GM18858 (cell line): Measurements from ENCODE around the gene SAMD4A.
"Not testable (repeated sequence)": the region's sequence is repeated elsewhere in the genome, so short reads cannot be mapped to it uniquely, and the experiment has no call there.

Experiments used
- ATAC-seq: cut with Tn5 transposase; IDR thresholded peaks from one replicate; pipeline ENCODE4 v1.9.1; 2021; ENCODE audit not compliant: unreplicated experiment

Gene SAMD4A

GRCh38 chr14:54752611-54753010, 185.7 kb downstream of the SAMD4A start:
- ATAC-seq = not testable (repeated sequence)

- ATAC-seq = not testable (repeated sequence)
Measured at GRCh38 chr14:54753396-54753795, 186.5 kb downstream of the SAMD4A start.

- no peak for ATAC-seq
Measured at GRCh38 chr14:54754116-54754622, 187.2 kb downstream of the SAMD4A start.

GRCh38 chr14:54754623-54755386, 187.9 kb downstream of the SAMD4A start:
- ATAC-seq = no peak

GRCh38 chr14:54756656-54757392, 189.9 kb downstream of the SAMD4A start:
- no peak for ATAC-seq

DNA sequence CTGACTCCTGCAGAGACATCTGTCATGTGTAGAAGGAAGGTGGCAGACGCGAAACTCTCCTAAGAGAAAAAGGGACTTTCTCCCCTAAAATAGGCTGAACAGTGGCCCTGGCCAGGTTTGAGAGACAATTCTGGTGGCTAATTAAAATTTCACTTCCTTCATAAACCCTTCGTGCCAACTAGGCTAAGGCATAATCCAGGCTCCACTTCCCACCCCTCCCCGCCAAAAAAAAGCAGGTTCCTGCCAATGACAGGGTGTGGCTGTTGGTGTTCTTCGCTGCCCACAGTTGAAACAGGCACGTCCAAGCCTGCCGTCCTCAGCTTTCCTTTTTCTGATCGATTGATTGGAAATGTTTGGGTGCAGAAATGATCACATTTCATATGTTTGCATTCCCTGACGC, 191.1 kb downstream of the SAMD4A start:
- no peak for ATAC-seq

DNA sequence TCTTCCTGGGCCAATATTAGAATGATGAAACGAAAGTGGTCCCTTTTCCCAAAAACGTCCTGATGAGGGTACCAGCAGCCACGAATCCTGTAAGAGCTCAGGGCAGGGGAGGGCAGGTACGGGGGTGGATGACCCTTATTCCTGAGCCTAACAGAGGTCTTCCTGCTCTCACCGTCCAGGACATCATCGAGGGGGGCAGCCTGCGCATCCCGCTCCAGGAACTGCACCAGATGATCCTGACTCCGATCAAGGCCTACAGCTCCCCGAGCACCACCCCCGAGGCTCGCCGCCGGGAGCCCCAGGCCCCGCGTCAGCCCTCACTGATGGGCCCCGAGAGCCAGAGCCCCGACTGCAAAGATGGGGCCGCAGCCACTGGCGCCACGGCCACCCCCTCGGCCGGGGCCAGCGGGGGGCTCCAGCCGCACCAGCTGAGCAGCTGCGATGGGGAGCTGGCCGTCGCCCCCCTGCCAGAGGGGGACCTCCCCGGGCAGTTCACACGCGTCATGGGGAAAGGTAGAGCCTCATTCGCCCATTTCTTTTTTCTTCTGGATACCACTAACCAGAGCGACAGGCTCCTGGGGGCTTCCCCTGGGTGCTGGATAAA, 193.2 kb downstream of the SAMD4A start:
- ATAC-seq = no peak

DNA sequence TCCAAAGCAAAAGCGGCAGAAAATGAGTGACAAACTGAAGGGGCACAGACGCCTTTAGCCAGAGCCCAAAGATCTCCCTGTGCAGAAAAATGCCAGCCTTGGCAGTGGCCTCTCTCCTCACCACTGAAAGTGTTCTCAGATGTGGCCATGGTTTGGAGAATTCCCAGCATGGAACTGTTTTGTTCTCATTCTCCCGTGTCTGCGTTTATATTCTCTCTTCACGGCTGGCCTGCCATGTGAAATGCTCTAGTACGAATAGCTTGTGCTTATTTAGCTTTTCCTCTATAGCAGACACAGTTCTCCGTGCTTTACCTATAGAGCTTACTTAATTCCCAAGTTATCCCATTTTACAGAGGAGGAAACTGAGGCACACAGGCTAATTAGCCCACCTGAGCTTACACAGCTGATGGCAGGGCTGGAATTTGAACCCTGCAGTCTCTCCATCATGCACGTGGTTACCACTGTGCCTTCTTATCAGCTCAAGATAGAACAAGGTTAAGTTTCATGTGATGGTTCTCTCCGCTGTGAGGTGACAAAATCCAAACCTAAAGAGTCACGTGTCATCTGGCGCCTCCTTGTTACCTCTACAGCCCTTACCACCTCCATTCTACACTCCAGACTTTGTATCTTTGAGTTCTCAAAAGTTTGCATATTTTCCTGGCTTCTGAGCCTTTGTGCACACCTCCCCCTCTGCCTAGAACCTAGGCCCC, 194.1 kb downstream of the SAMD4A start:
- no peak for ATAC-seq

DNA sequence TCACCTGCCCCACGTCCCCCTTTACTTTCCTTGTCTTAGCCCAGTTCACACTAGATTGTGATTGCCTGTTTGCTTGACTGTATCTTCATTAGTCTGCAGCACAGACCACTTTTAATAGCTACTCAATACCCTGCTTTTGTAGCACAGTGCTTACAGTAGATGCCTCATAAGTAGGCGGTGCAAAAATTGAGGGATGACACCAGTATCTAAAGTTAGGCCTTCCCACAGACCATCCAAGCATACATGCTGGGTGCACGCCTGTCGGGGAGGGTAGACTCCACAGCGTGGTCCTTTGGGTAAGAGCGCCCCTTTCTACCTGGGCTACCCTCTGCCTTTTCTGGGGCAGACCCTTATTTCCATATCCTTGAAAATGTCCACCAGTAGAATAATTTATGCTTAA, 194.9 kb downstream of the SAMD4A start:
- ATAC-seq = no peak

DNA sequence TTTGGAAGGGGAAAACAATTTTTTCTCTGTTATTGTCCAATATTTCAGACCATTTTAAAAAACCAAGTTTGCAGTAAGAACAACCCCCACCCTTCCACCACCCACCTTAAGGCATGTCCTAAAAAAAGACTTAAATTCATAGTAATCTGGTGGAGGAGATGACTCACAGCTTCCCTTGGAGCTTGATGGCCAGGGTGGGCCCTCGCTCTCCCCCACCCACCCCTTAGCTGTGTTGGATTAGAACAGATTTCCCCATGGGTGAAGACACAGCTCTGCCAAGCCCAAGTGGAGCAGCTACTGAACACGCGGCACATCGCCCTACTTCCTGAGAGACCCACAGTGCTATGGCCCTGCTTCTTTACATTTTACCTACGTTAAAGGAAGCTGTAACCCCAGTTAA, 195.4 kb downstream of the SAMD4A start:
- ATAC-seq = no peak

- no peak for ATAC-seq
Measured at GRCh38 chr14:54763761-54764160, 196.8 kb downstream of the SAMD4A start.

DNA sequence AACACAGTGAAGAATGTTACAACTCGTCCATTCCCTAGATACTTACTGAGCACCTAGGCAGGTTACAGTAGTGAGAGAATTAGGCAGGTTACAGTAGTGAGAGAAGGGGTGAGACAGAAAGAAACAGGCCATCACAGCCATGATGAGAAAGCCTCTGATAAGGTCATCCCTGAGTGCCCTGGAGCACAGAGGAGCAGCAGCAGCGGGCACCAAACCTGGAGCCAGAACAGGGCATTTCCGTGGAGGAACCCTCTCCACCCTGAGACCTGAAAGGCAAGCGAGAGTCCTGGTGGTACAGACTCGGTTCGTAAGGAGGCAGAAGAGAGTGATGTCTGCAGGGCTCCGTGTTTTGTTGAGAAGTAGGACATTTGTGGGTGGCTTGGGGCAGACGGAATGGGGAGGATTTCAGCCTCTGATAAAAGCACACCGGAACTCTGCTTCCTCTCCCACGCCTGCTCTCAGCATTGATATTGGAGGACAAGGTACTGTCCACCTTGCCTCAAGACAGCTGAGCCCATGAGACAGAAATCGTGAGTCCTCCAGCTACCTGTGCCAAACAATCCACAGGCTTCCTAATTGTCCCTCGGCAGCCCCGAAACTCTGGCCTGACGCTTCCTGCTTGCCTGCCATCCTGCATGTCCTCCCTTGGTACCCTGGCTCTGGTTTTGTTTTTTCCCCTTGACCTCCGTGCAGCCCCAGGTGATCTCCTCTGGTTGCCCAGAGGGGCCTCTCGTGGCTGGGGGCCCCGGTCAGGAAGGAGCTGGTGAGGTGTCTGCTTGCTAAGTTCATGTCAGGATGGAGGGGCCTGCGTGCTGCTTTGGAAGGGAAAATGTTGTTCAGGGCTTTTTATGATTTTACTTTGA, 199.6 kb downstream of the SAMD4A start:
- ATAC-seq = no peak

DNA sequence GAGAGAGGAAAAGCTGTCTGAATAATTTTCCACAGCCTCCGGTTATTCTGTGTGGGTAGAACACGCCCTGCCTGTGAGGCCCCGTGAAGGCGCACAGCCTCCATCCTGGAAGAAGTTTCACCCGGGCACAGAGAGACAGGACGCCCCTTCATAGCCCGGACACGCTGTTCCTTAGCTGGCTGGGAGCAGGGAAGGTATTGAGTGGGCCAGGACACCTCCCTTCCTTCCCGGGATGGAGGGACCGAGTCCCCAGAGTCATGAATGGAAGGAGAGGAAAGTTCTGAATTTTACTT, 200.2 kb downstream of the SAMD4A start:
- ATAC-seq = no peak

- no peak for ATAC-seq
Measured at GRCh38 chr14:54767450-54767849, 200.5 kb downstream of the SAMD4A start.

GRCh38 chr14:54768501-54769129, 201.7 kb downstream of the SAMD4A start:
- no peak for ATAC-seq

DNA sequence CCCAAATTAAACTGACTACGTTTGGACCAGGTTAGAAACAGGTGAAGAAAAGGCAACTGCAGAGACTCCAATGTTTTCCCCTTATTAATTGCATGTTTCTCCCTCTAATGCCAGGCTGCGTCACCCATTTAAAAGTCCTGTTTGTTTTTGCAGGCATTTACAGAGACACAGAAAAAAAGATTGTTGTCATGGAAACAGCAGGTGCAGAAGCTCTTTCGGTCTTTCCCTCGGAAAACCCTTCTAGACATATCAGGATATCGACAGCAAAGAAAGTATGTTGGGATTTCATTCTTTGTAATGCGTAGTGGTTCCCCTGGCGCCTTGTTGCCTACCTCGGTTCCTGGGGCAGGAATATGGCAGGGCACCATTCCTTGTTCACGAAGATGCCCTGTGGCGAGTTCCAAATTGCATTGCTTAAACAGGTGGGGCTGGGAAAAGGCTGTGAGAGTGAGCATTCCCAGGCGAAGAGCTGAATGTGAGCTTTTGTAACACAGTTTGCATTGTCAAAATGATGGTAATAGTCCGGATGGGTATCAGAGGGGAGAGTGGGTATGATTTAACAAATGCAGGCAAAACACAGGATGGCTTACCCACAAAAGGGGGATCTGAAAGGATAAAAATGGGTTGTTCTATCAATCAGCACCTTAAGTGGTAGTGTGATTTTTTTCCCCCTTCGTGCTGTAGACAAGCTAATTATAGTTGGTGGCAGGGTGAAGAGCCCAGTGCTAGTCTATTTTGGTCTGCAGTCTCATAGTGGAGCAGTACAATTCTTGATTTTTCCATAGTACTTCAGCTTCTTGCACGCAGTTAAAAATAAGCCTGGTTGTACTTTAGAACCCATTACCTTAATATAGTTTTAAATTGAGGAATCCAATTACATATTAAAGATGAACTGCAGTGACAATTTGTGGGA, 203.3 kb downstream of the SAMD4A start:
- ATAC-seq = no peak

GRCh38 chr14:54771411-54772027, 204.6 kb downstream of the SAMD4A start:
- ATAC-seq = no peak

- ATAC-seq = no peak
Measured at GRCh38 chr14:54772451-54772881, 205.5 kb downstream of the SAMD4A start.
